ENCODE results near the gene KCNK1. TPM values are rescaled to one million over a fixed set of nuclear protein-coding genes. Genes with fewer than 3 reads are reported as not detected.

The KCNK1 gene
- under 1 TPM; 0.67 to 0.77 TPM for total RNA-seq

GRCh38 chr1:233613252-233614172 is at the start of gene KCNK1:
TSS of gene KCNK1 (plus strand) at chr1:233614106. CDS start at chr1:233614172, 66 bp downstream.
- no peak for DNase-seq
- H3K27ac Mint-ChIP-seq = peak within 1 kb of the TSS; percentile 44
- H3K4me3 Mint-ChIP-seq = peak within 1 kb of the TSS; percentile 63
- H3K36me3 Mint-ChIP-seq (ENCODE audit: low read depth) = no peaks in the 10 kb centered on the region
- POLR2A ChIA-PET = no interaction called here
- peaks cover 65% of the 10 kb centered on the region for H3K27me3 Mint-ChIP-seq
- CTCF ChIA-PET = no interaction called here
- H3K9me3 Mint-ChIP-seq = no peaks in the 10 kb centered on the region
- peaks cover 3% of the 10 kb centered on the region for H3K4me1 Mint-ChIP-seq

GRCh38 chr1:233565313-233565712 is 48.6 kb upstream of the KCNK1 start:
- Mint-ChIP-seq H3K4me3 (no peak overlapping the region), H3K4me1 (no peaks in the 10 kb centered on the region), H3K27ac (no peak overlapping the region), H3K36me3 (ENCODE audit: low read depth) (no peaks in the 10 kb centered on the region), H3K27me3 (peaks cover 3% of the 10 kb centered on the region), H3K9me3 (peaks cover 11% of the 10 kb centered on the region)
- ChIA-PET CTCF (no interaction called here), POLR2A (no interaction called here)
- DNase-seq = no peak

- Mint-ChIP-seq H3K4me3 (no peak overlapping the region), H3K27ac (no peak overlapping the region), H3K4me1 (no peaks in the 10 kb centered on the region), H3K27me3 (peaks cover 3% of the 10 kb centered on the region), H3K36me3 (ENCODE audit: low read depth) (no peaks in the 10 kb centered on the region), H3K9me3 (peaks cover 4% of the 10 kb centered on the region)
- ChIA-PET CTCF (no interaction called here), POLR2A (no interaction called here)
- no peak for DNase-seq
These were observed 47.0 kb upstream of the KCNK1 start for GRCh38 chr1:233566886-233567285.

- Mint-ChIP-seq H3K4me3 (no peak overlapping the region), H3K9me3 (no peaks in the 10 kb centered on the region), H3K27me3 (peaks cover 8% of the 10 kb centered on the region), H3K36me3 (ENCODE audit: low read depth) (no peaks in the 10 kb centered on the region), H3K4me1 (no peaks in the 10 kb centered on the region), H3K27ac (no peak overlapping the region)
- no peak for DNase-seq
- POLR2A ChIA-PET = no interaction called here
- CTCF ChIA-PET = interaction anchor here (0.6 kb wide), 1 partner anchor 27 kb away, joined by 4 read pairs; no protein-coding TSS in a partner anchor
These were observed 44.3 kb upstream of the KCNK1 start for GRCh38 chr1:233569636-233570035.

- Mint-ChIP-seq H3K27me3 (peaks cover 8% of the 10 kb centered on the region), H3K4me3 (no peak overlapping the region), H3K36me3 (ENCODE audit: low read depth) (no peaks in the 10 kb centered on the region), H3K27ac (no peak overlapping the region), H3K9me3 (no peaks in the 10 kb centered on the region), H3K4me1 (no peaks in the 10 kb centered on the region)
- ChIA-PET CTCF (interaction anchor here (0.6 kb wide), 1 partner anchor 26 kb away, joined by 4 read pairs; no protein-coding TSS in a partner anchor), POLR2A (no interaction called here)
- no peak for DNase-seq
These were observed 43.7 kb upstream of the KCNK1 start for GRCh38 chr1:233570216-233570615.

- no peak overlapping the region for H3K4me3 Mint-ChIP-seq
- DNase-seq = no peak
- POLR2A ChIA-PET = no interaction called here
- peaks cover 6% of the 10 kb centered on the region for H3K27me3 Mint-ChIP-seq
- no peak overlapping the region for H3K27ac Mint-ChIP-seq
- no peaks in the 10 kb centered on the region for H3K4me1 Mint-ChIP-seq
- CTCF ChIA-PET = no interaction called here
- H3K36me3 Mint-ChIP-seq (ENCODE audit: low read depth) = no peaks in the 10 kb centered on the region
- H3K9me3 Mint-ChIP-seq = no peaks in the 10 kb centered on the region
These were observed 43.2 kb upstream of the KCNK1 start for GRCh38 chr1:233570706-233571105.

GRCh38 chr1:233572896-233573295 is 41.0 kb upstream of the KCNK1 start:
- no peaks in the 10 kb centered on the region for H3K9me3 Mint-ChIP-seq

GRCh38 chr1:233575450-233575849 is 38.5 kb upstream of the KCNK1 start:
- peaks cover 8% of the 10 kb centered on the region for H3K27me3 Mint-ChIP-seq
- DNase-seq = no peak
- ChIA-PET CTCF (interaction anchor here (0.6 kb wide), 1 partner anchor 147 kb away, joined by 3 read pairs; no protein-coding TSS in a partner anchor), POLR2A (interaction anchor here (0.8 kb wide), 1 partner anchor 360 kb away, joined by 6 read pairs; no protein-coding TSS in a partner anchor)
- no peak overlapping the region for H3K27ac Mint-ChIP-seq
- no peaks in the 10 kb centered on the region for H3K9me3 Mint-ChIP-seq
- no peaks in the 10 kb centered on the region for H3K36me3 Mint-ChIP-seq (ENCODE audit: low read depth)
- no peaks in the 10 kb centered on the region for H3K4me1 Mint-ChIP-seq
- H3K4me3 Mint-ChIP-seq = no peak overlapping the region

More at GRCh38 chr1:233572896-233573295, 41.0 kb upstream of the KCNK1 start:
- H3K27ac Mint-ChIP-seq = no peak overlapping the region
- CTCF ChIA-PET = no interaction called here
- H3K27me3 Mint-ChIP-seq = peaks cover 8% of the 10 kb centered on the region
- H3K36me3 Mint-ChIP-seq (ENCODE audit: low read depth) = no peaks in the 10 kb centered on the region
- POLR2A ChIA-PET = no interaction called here
- no peak for DNase-seq
- no peaks in the 10 kb centered on the region for H3K4me1 Mint-ChIP-seq
- no peak overlapping the region for H3K4me3 Mint-ChIP-seq

GRCh38 chr1:233582439-233582838 is 31.5 kb upstream of the KCNK1 start:
- Mint-ChIP-seq H3K36me3 (ENCODE audit: low read depth) (no peaks in the 10 kb centered on the region), H3K27me3 (peaks cover 3% of the 10 kb centered on the region), H3K27ac (no peak overlapping the region), H3K4me1 (no peaks in the 10 kb centered on the region), H3K4me3 (no peak overlapping the region), H3K9me3 (peaks cover 5% of the 10 kb centered on the region)
- POLR2A ChIA-PET = no interaction called here
- CTCF ChIA-PET = interaction anchor here (1.0 kb wide), 1 partner anchor 59 kb away, joined by 3 read pairs; no protein-coding TSS in a partner anchor
- no peak for DNase-seq

- POLR2A ChIA-PET = interaction anchor here (1.2 kb wide), 1 partner anchor 15 kb away, joined by 3 read pairs; no protein-coding TSS in a partner anchor
- Mint-ChIP-seq H3K4me1 (no peaks in the 10 kb centered on the region), H3K36me3 (ENCODE audit: low read depth) (no peaks in the 10 kb centered on the region), H3K27me3 (peaks cover 6% of the 10 kb centered on the region), H3K27ac (no peak overlapping the region), H3K4me3 (no peak overlapping the region), H3K9me3 (peaks cover 5% of the 10 kb centered on the region)
- no peak for DNase-seq
- CTCF ChIA-PET = no interaction called here
These were observed 29.5 kb upstream of the KCNK1 start for GRCh38 chr1:233584376-233584775.

GRCh38 chr1:233584931-233585330 is 29.0 kb upstream of the KCNK1 start:
- no peak overlapping the region for H3K4me3 Mint-ChIP-seq
- H3K9me3 Mint-ChIP-seq = peaks cover 5% of the 10 kb centered on the region
- ChIA-PET POLR2A (interaction anchor here (1.2 kb wide), 1 partner anchor 14 kb away, joined by 3 read pairs; no protein-coding TSS in a partner anchor), CTCF (interaction anchor here (0.6 kb wide), 1 partner anchor 11 kb away, joined by 3 read pairs; no protein-coding TSS in a partner anchor)
- H3K36me3 Mint-ChIP-seq (ENCODE audit: low read depth) = no peaks in the 10 kb centered on the region
- no peak for DNase-seq
- H3K27me3 Mint-ChIP-seq = peaks cover 6% of the 10 kb centered on the region
- no peak overlapping the region for H3K27ac Mint-ChIP-seq
- no peaks in the 10 kb centered on the region for H3K4me1 Mint-ChIP-seq

- Mint-ChIP-seq H3K36me3 (ENCODE audit: low read depth) (no peaks in the 10 kb centered on the region), H3K27me3 (peaks cover 6% of the 10 kb centered on the region), H3K4me3 (no peak overlapping the region), H3K9me3 (peaks cover 5% of the 10 kb centered on the region), H3K27ac (no peak overlapping the region), H3K4me1 (no peaks in the 10 kb centered on the region)
- no peak for DNase-seq
- ChIA-PET CTCF (no interaction called here), POLR2A (no interaction called here)
These were observed 27.6 kb upstream of the KCNK1 start for GRCh38 chr1:233586301-233586700.

GRCh38 chr1:233587196-233587595 is 26.7 kb upstream of the KCNK1 start:
- no peaks in the 10 kb centered on the region for H3K4me1 Mint-ChIP-seq
- H3K27ac Mint-ChIP-seq = no peak overlapping the region
- no peak overlapping the region for H3K4me3 Mint-ChIP-seq
- H3K9me3 Mint-ChIP-seq = peaks cover 5% of the 10 kb centered on the region
- DNase-seq = no peak
- peaks cover 6% of the 10 kb centered on the region for H3K27me3 Mint-ChIP-seq
- ChIA-PET CTCF (no interaction called here), POLR2A (no interaction called here)
- no peaks in the 10 kb centered on the region for H3K36me3 Mint-ChIP-seq (ENCODE audit: low read depth)

Data from activated CD4-positive, alpha-beta T cell treated with anti-CD3 and anti-CD28 coated beads, Interleukin-2, amount 10 ng/mL, durations not matched to agents 7 days and 5 days (primary cell).